ENCODE data around the gene SLC22A6. TPM values are rescaled to one million over a fixed set of nuclear protein-coding genes. Genes with fewer than 3 reads are reported as not detected.

Gene SLC22A6
- polyA plus RNA-seq, 2 of the 4 experiments (the other 2 are of a cell fraction): not detected

GRCh38 chr11:62996271-62996670 is 11.5 kb upstream of the SLC22A6 start:
- ChIA-PET CTCF (interaction anchor here (1.1 to 3.9 kb wide), 5 partner anchors 11 to 90 kb away, joined by 3 to 13 read pairs (median 3); no protein-coding TSS in a partner anchor), POLR2A (no interaction called here)

DNA sequence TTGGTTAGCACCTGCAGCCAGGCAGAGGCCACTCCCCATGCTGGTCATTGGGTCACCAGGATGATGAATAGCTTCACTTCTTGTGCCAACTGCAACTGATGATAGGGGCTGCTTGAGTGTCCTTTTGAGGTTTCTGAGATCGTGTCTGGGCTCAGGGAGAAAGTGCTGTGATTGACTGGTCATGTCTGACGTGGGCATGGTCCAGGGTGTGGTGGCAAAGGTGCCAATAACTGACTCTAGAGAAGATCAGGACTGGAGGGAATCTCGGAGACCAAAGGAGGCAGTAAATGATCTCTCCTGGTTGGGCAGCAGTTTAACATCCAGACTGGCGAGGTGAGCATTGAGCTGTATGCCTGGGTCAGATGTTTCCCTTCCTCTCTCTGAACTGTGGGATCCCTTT is 10.0 kb upstream of the SLC22A6 start:
- H3K4me1 ChIP-seq: no peaks in the 10 kb centered on the region
- FAIRE-seq (no peak), ATAC-seq (no peak), DNase-seq (ENCODE audit: low read depth in 1 of 2, low spot score in 1 of 2) (no peak)
- 8% methylated on average over 4 of the region's 4 CpGs for WGBS (ENCODE audit: missing lambda C conversion rate)
- ChIA-PET POLR2A (no interaction called here), CTCF (interaction anchor here (1.2 to 3.9 kb wide), 4 partner anchors 12 to 89 kb away, joined by 3 to 13 read pairs (median 4); no protein-coding TSS in a partner anchor)
- H3K9me3 ChIP-seq: no peaks in the 10 kb centered on the region
- no peak overlapping the region for H3K4me2 ChIP-seq
- TF ChIP-seq KDM1A (IDR thresholded peaks at IDR 0.05; ENCODE audit: low read depth): no peak
- no peak for TF ChIP-seq CHD4 (IDR thresholded peaks at IDR 0.05; ENCODE audit: borderline replicate concordance)
- no peak for TF ChIP-seq NR3C1 (IDR thresholded peaks at IDR 0.05)
- no peak for TF ChIP-seq BHLHE40 (IDR thresholded peaks at IDR 0.05; ENCODE audit: low read depth, low read length)
- TF ChIP-seq, protein P1, sequence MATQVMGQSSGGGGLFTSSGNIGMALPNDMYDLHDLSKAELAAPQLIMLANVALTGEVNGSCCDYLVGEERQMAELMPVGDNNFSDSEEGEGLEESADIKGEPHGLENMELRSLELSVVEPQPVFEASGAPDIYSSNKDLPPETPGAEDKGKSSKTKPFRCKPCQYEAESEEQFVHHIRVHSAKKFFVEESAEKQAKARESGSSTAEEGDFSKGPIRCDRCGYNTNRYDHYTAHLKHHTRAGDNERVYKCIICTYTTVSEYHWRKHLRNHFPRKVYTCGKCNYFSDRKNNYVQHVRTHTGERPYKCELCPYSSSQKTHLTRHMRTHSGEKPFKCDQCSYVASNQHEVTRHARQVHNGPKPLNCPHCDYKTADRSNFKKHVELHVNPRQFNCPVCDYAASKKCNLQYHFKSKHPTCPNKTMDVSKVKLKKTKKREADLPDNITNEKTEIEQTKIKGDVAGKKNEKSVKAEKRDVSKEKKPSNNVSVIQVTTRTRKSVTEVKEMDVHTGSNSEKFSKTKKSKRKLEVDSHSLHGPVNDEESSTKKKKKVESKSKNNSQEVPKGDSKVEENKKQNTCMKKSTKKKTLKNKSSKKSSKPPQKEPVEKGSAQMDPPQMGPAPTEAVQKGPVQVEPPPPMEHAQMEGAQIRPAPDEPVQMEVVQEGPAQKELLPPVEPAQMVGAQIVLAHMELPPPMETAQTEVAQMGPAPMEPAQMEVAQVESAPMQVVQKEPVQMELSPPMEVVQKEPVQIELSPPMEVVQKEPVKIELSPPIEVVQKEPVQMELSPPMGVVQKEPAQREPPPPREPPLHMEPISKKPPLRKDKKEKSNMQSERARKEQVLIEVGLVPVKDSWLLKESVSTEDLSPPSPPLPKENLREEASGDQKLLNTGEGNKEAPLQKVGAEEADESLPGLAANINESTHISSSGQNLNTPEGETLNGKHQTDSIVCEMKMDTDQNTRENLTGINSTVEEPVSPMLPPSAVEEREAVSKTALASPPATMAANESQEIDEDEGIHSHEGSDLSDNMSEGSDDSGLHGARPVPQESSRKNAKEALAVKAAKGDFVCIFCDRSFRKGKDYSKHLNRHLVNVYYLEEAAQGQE (IDR thresholded peaks at IDR 0.05): no peak
- no peak for TF ChIP-seq CEBPB (IDR thresholded peaks at IDR 0.05)
- TF ChIP-seq ESRRA (IDR thresholded peaks at IDR 0.05; ENCODE audit: borderline replicate concordance, low read length): no peak
- TF ChIP-seq, protein P2, sequence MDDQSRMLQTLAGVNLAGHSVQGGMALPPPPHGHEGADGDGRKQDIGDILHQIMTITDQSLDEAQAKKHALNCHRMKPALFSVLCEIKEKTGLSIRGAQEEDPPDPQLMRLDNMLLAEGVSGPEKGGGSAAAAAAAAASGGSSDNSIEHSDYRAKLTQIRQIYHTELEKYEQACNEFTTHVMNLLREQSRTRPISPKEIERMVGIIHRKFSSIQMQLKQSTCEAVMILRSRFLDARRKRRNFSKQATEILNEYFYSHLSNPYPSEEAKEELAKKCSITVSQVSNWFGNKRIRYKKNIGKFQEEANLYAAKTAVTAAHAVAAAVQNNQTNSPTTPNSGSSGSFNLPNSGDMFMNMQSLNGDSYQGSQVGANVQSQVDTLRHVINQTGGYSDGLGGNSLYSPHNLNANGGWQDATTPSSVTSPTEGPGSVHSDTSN (IDR thresholded peaks at IDR 0.05): no peak
- no peak for TF ChIP-seq FOSL2 (IDR thresholded peaks at IDR 0.05)
- TF ChIP-seq FOSL2 (CRISPR knock-in tag; IDR thresholded peaks at IDR 0.05): no peak
- TF ChIP-seq ATOH8 (CRISPR knock-in tag; IDR thresholded peaks at IDR 0.05; ENCODE audit: low read depth): no peak
- no peak for TF ChIP-seq PHF8 (IDR thresholded peaks at IDR 0.05; ENCODE audit: borderline replicate concordance, low read depth)
- TF ChIP-seq FOXS1 (CRISPR knock-in tag; IDR thresholded peaks at IDR 0.05): no peak
- TF ChIP-seq EHF (CRISPR knock-in tag; IDR thresholded peaks at IDR 0.05): no peak
- no peak for TF ChIP-seq ZSCAN20 (CRISPR knock-in tag; IDR thresholded peaks at IDR 0.05)
- H3K27ac ChIP-seq: no peak overlapping the region
- H3K4me3 ChIP-seq: no peak overlapping the region

More at GRCh38 chr11:62996271-62996670, 11.5 kb upstream of the SLC22A6 start:
- H3K4me1 ChIP-seq: no peaks in the 10 kb centered on the region
- H3K4me2 ChIP-seq: no peak overlapping the region
- WGBS (ENCODE audit: missing lambda C conversion rate): 7% methylated on average over 1 of the region's 1 CpG
- no peak for DNase-seq (ENCODE audit: low read depth in 1 of 2, low spot score in 1 of 2)
- H3K9me3 ChIP-seq: no peaks in the 10 kb centered on the region
- no peak overlapping the region for H3K4me3 ChIP-seq
- TF ChIP-seq POLR2AphosphoS2 (conservative IDR thresholded peaks at IDR 0.05; ENCODE audit: low read length) (no peak), CTCF (IDR thresholded peaks at IDR 0.05) (no peak), FOSL2 (IDR thresholded peaks at IDR 0.05) (no peak), FOSL2 (CRISPR knock-in tag; IDR thresholded peaks at IDR 0.05) (no peak), RARB (CRISPR knock-in tag; IDR thresholded peaks at IDR 0.05) (no peak), RNF2 (IDR thresholded peaks at IDR 0.05; ENCODE audit: borderline replicate concordance, low read depth) (no peak), TP53 (CRISPR knock-in tag; IDR thresholded peaks at IDR 0.05) (no peak), SMC3 (IDR thresholded peaks at IDR 0.05) (no peak), EHMT2 (IDR thresholded peaks at IDR 0.05; ENCODE audit: low read depth) (no peak), EHF (CRISPR knock-in tag; IDR thresholded peaks at IDR 0.05) (no peak)
- TF ChIP-seq, protein P3, sequence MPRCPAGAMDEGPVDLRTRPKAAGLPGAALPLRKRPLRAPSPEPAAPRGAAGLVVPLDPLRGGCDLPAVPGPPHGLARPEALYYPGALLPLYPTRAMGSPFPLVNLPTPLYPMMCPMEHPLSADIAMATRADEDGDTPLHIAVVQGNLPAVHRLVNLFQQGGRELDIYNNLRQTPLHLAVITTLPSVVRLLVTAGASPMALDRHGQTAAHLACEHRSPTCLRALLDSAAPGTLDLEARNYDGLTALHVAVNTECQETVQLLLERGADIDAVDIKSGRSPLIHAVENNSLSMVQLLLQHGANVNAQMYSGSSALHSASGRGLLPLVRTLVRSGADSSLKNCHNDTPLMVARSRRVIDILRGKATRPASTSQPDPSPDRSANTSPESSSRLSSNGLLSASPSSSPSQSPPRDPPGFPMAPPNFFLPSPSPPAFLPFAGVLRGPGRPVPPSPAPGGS (IDR thresholded peaks at IDR 0.05): no peak
- no peak overlapping the region for H3K27ac ChIP-seq
- ATAC-seq: no peak
- no peak for FAIRE-seq

Data from A549 (cell line).